ENCODE data around the gene MRPL32.

MRPL32 gene

DNA sequence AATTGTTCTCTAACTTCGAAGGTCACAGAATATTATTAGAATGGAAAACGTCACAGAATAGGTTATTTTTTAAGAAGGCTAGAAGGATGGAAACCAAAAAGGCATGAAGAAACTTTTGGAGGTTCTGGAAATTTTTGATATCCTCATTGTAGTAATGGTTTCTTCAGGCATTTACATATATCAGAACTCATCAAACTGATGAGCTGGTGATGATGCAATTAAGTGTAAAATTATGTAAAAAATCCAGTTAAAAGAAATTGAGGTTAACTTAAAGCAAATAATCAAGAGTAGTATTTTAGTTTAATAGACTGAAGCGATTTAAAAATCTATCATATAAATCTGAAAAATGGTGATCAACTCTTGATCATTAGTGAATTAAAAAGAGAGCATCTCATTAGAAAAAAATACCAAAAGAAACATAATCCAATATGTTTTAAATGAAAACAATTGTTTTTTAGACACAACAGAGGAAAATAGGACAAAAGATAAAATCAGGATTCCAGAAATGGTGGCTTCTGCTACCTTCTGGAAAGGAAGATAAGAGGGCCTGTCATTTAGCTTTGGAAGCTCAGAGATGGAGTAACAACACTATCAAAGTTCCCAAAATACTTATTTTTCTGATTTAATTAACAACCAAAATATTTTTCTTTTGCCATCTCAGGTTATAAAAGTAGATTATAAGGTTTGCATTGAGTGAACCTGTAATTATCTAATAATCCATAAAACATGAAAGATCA is 10.0 kb upstream of the MRPL32 start:
- Histone ChIP-seq H4K8ac (ENCODE audit: low read depth, low read length) (no peak overlapping the region), H3K56ac (ENCODE audit: low read length) (no peak overlapping the region), H2BK5ac (ENCODE audit: low read length) (no peak overlapping the region), H4K5ac (ENCODE audit: low read length) (no peak overlapping the region), H3K4ac (ENCODE audit: low read depth, low read length) (no peak overlapping the region), H3K79me1 (ENCODE audit: low read length) (peaks cover 5% of the 10 kb centered on the region), H2BK120ac (ENCODE audit: low read depth, low read length) (no peak overlapping the region), H3K18ac (ENCODE audit: low read length) (no peak overlapping the region), H2AK5ac (ENCODE audit: low read length) (no peak overlapping the region), H3K79me2 (ENCODE audit: control insufficient read depth, insufficient read depth, low read length) (peaks cover 2% of the 10 kb centered on the region), H3K4me3 (ENCODE audit: low read length) (no peak overlapping the region), H2BK15ac (replicated peaks; ENCODE audit: low read depth) (no peak overlapping the region), H3K4me1 (ENCODE audit: control insufficient read depth, low read depth, low read length) (no peaks in the 10 kb centered on the region), H3K9ac (ENCODE audit: low read length) (no peak overlapping the region), H3K4me2 (ENCODE audit: low read length) (no peak overlapping the region), H3K27ac (ENCODE audit: low read depth, low read length) (no peak overlapping the region), H3K23ac (ENCODE audit: low read length) (no peak overlapping the region), H3K27me3 (ENCODE audit: insufficient read depth, low read length, poor library complexity) (no peaks in the 10 kb centered on the region), H3K36me3 (ENCODE audit: control insufficient read depth, insufficient read depth, low read length) (peaks cover 6% of the 10 kb centered on the region)
- WGBS (ENCODE audit: extremely low coverage, insufficient coverage, low lambda C conversion rate): no CpG with 5 or more reads among the region's 3 CpGs
- DNase-seq: no peak

DNA sequence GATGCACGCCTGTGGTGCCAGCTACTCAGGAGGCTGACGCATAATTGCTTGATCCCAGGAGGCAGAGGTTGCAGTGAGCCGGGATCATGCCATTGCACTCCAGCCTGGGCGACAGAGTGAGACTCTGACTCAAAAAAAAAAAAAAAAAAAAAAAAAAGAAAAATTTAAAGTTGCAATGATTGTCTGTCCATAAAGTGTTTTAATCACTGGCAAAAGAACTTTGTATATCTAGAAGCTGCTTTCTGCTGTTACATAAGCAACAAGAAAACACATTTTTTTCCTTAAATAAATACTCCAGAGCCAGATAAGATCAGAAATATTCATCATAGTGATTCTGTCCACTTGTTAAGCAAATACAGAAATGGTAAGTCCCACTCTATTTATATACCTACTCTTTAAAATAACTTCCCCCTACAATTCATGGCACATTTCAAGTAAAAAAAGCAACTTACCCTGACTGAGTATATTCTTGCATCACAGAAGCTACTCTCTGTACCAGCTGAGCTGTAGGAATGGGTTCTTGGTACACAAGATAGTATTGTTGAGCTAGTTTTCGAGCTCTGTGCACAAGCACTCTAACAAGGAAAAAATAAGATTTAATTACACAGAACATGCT is 7.8 kb upstream of the MRPL32 start:
- H2AK5ac ChIP-seq (ENCODE audit: low read length): no peak overlapping the region
- H3K4me2 ChIP-seq (ENCODE audit: low read length): no peak overlapping the region
- H4K8ac ChIP-seq (ENCODE audit: low read depth, low read length): no peak overlapping the region
- peaks cover under 1% of the 10 kb centered on the region for H3K4me1 ChIP-seq (ENCODE audit: control insufficient read depth, low read depth, low read length)
- no peak overlapping the region for H3K18ac ChIP-seq (ENCODE audit: low read length)
- no peak for DNase-seq
- H3K79me2 ChIP-seq (ENCODE audit: control insufficient read depth, insufficient read depth, low read length): peaks cover 22% of the 10 kb centered on the region
- no peaks in the 10 kb centered on the region for H3K27me3 ChIP-seq (ENCODE audit: insufficient read depth, low read length, poor library complexity)
- no peak overlapping the region for H2BK120ac ChIP-seq (ENCODE audit: low read depth, low read length)
- no peak overlapping the region for H4K5ac ChIP-seq (ENCODE audit: low read length)
- no peak overlapping the region for H3K56ac ChIP-seq (ENCODE audit: low read length)
- H2BK15ac ChIP-seq (replicated peaks; ENCODE audit: low read depth): no peak overlapping the region
- no peak overlapping the region for H3K27ac ChIP-seq (ENCODE audit: low read depth, low read length)
- H3K9ac ChIP-seq (ENCODE audit: low read length): no peak overlapping the region
- H3K4ac ChIP-seq (ENCODE audit: low read depth, low read length): no peak overlapping the region
- peaks cover 6% of the 10 kb centered on the region for H3K79me1 ChIP-seq (ENCODE audit: low read length)
- no peak overlapping the region for H3K4me3 ChIP-seq (ENCODE audit: low read length)
- no peak overlapping the region for H3K23ac ChIP-seq (ENCODE audit: low read length)
- WGBS (ENCODE audit: extremely low coverage, insufficient coverage, low lambda C conversion rate): no CpG with 5 or more reads among the region's 5 CpGs
- no peak overlapping the region for H2BK5ac ChIP-seq (ENCODE audit: low read length)
- peaks cover 3% of the 10 kb centered on the region for H3K36me3 ChIP-seq (ENCODE audit: control insufficient read depth, insufficient read depth, low read length)

GRCh38 chr7:42925630-42926029 is 6.5 kb upstream of the MRPL32 start:
- Histone ChIP-seq H4K5ac (ENCODE audit: low read length) (no peak overlapping the region), H3K18ac (ENCODE audit: low read length) (no peak overlapping the region), H2BK120ac (ENCODE audit: low read depth, low read length) (no peak overlapping the region), H3K4me2 (ENCODE audit: low read length) (no peak overlapping the region), H3K79me2 (ENCODE audit: control insufficient read depth, insufficient read depth, low read length) (peaks cover 35% of the 10 kb centered on the region), H3K4me1 (ENCODE audit: control insufficient read depth, low read depth, low read length) (peaks cover 2% of the 10 kb centered on the region), H3K36me3 (ENCODE audit: control insufficient read depth, insufficient read depth, low read length) (no peaks in the 10 kb centered on the region), H3K4ac (ENCODE audit: low read depth, low read length) (no peak overlapping the region), H2AK5ac (ENCODE audit: low read length) (no peak overlapping the region), H2BK5ac (ENCODE audit: low read length) (no peak overlapping the region), H3K9ac (ENCODE audit: low read length) (no peak overlapping the region), H3K23ac (ENCODE audit: low read length) (no peak overlapping the region), H2BK15ac (replicated peaks; ENCODE audit: low read depth) (no peak overlapping the region), H3K27ac (ENCODE audit: low read depth, low read length) (no peak overlapping the region), H4K8ac (ENCODE audit: low read depth, low read length) (no peak overlapping the region), H3K56ac (ENCODE audit: low read length) (no peak overlapping the region), H3K27me3 (ENCODE audit: insufficient read depth, low read length, poor library complexity) (no peaks in the 10 kb centered on the region), H3K79me1 (ENCODE audit: low read length) (peaks cover 4% of the 10 kb centered on the region), H3K4me3 (ENCODE audit: low read length) (no peak overlapping the region)
- no peak for DNase-seq
- no CpG with 5 or more reads among the region's 1 CpG for WGBS (ENCODE audit: extremely low coverage, insufficient coverage, low lambda C conversion rate)

GRCh38 chr7:42926204-42926603 is 6.0 kb upstream of the MRPL32 start:
- no peak overlapping the region for H3K23ac ChIP-seq (ENCODE audit: low read length)
- H2AK5ac ChIP-seq (ENCODE audit: low read length): no peak overlapping the region
- no CpG with 5 or more reads among the region's 5 CpGs for WGBS (ENCODE audit: extremely low coverage, insufficient coverage, low lambda C conversion rate)
- H4K5ac ChIP-seq (ENCODE audit: low read length): no peak overlapping the region
- H3K4me3 ChIP-seq (ENCODE audit: low read length): no peak overlapping the region
- no peak overlapping the region for H2BK5ac ChIP-seq (ENCODE audit: low read length)
- peaks cover 4% of the 10 kb centered on the region for H3K79me1 ChIP-seq (ENCODE audit: low read length)
- H3K4ac ChIP-seq (ENCODE audit: low read depth, low read length): no peak overlapping the region
- DNase-seq: no peak
- no peak overlapping the region for H3K9ac ChIP-seq (ENCODE audit: low read length)
- H3K36me3 ChIP-seq (ENCODE audit: control insufficient read depth, insufficient read depth, low read length): no peaks in the 10 kb centered on the region
- H3K79me2 ChIP-seq (ENCODE audit: control insufficient read depth, insufficient read depth, low read length): peaks cover 41% of the 10 kb centered on the region
- no peak overlapping the region for H3K18ac ChIP-seq (ENCODE audit: low read length)
- no peak overlapping the region for H3K4me2 ChIP-seq (ENCODE audit: low read length)
- no peak overlapping the region for H4K8ac ChIP-seq (ENCODE audit: low read depth, low read length)
- H3K56ac ChIP-seq (ENCODE audit: low read length): no peak overlapping the region
- H2BK120ac ChIP-seq (ENCODE audit: low read depth, low read length): no peak overlapping the region
- H3K4me1 ChIP-seq (ENCODE audit: control insufficient read depth, low read depth, low read length): peaks cover 2% of the 10 kb centered on the region
- no peaks in the 10 kb centered on the region for H3K27me3 ChIP-seq (ENCODE audit: insufficient read depth, low read length, poor library complexity)
- no peak overlapping the region for H2BK15ac ChIP-seq (replicated peaks; ENCODE audit: low read depth)
- no peak overlapping the region for H3K27ac ChIP-seq (ENCODE audit: low read depth, low read length)

DNA sequence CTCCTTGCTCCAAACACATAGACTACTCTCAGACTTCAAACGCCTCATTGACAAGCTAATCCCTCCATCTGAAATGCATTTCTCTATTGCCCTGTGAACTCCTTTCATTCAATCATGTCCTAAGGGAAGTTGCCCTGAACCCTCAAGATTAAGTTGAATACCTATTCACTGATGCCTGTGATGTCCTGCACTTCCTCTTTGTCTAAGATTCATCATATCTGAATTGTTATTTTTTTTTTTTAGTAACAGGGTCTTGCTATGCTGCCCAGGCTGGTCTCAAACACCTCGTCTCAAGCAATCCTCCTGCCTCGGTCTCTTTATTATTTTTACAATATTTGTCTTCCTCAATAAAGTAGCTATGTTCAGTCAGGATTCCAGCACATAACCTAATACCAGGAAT is 3.4 kb upstream of the MRPL32 start:
- Histone ChIP-seq H2AK5ac (ENCODE audit: low read length) (no peak overlapping the region), H3K9ac (ENCODE audit: low read length) (no peak overlapping the region), H3K4me1 (ENCODE audit: control insufficient read depth, low read depth, low read length) (peaks cover 5% of the 10 kb centered on the region), H3K27ac (ENCODE audit: low read depth, low read length) (no peak overlapping the region), H3K79me2 (ENCODE audit: control insufficient read depth, insufficient read depth, low read length) (peaks cover 63% of the 10 kb centered on the region), H3K4ac (ENCODE audit: low read depth, low read length) (no peak overlapping the region), H3K18ac (ENCODE audit: low read length) (no peak overlapping the region), H2BK15ac (replicated peaks; ENCODE audit: low read depth) (no peak overlapping the region), H2BK5ac (ENCODE audit: low read length) (no peak overlapping the region), H3K36me3 (ENCODE audit: control insufficient read depth, insufficient read depth, low read length) (no peaks in the 10 kb centered on the region), H3K79me1 (ENCODE audit: low read length) (peaks cover 6% of the 10 kb centered on the region), H3K4me2 (ENCODE audit: low read length) (no peak overlapping the region), H3K56ac (ENCODE audit: low read length) (no peak overlapping the region), H3K27me3 (ENCODE audit: insufficient read depth, low read length, poor library complexity) (no peaks in the 10 kb centered on the region), H4K8ac (ENCODE audit: low read depth, low read length) (no peak overlapping the region), H4K5ac (ENCODE audit: low read length) (peak overlapping the region; percentile 51), H3K23ac (ENCODE audit: low read length) (no peak overlapping the region), H2BK120ac (ENCODE audit: low read depth, low read length) (no peak overlapping the region), H3K4me3 (ENCODE audit: low read length) (no peak overlapping the region)
- WGBS (ENCODE audit: extremely low coverage, insufficient coverage, low lambda C conversion rate): no CpG with 5 or more reads among the region's 3 CpGs
- no peak for DNase-seq

Data from mesendoderm (in vitro differentiated cells).